Body of pancreas (tissue), 4 donors: Measurements from ENCODE around the gene SKAP1. TPM values are rescaled to one million over a fixed set of nuclear protein-coding genes. Genes with fewer than 3 reads are reported as not detected.
"Not testable (repeated sequence)": the region's sequence is repeated elsewhere in the genome, so short reads cannot be mapped to it uniquely, and the experiment has no call there.

Experiments used
- ATAC-seq: fragments of 150-250 bp; one replicate; pipeline ENCODE4 v1.9.1; 2016
- DNase-seq, 4 donors: peaks; one replicate each; pipeline ENCODE4 v3.0.0-alpha.2; 2019
- H3K27ac ChIP-seq, 4 donors: fragments of 200-600 bp; sonication (generic); 1 replicate in 3 of 4; 2 replicates in 1 of 4; pipeline versions ENCODE4 v1.5.1 to v1.6.1; 2016 to 2019; ENCODE audit warnings: mild to moderate bottlenecking in 1 of 4, mixed read lengths in 1 of 4, moderate library complexity in 1 of 4
- H3K27me3 ChIP-seq, 2 donors: fragments of 200-600 bp; sonication (generic); one replicate each; pipeline ENCODE4 v1.6.0; 2016; ENCODE audit warnings: mild to moderate bottlenecking in 1 of 2
- H3K36me3 ChIP-seq, 2 donors: fragments of 200-600 bp; sonication (generic); replicated peaks in 1 of 2; 2 replicates each; pipeline ENCODE4 v1.5.1; 2016; ENCODE audit warnings: low read depth in 2 of 2; ENCODE audit not compliant: insufficient read depth in 1 of 2
- H3K4me1 ChIP-seq: fragments of 200-600 bp; sonication (generic); one replicate; pipeline ENCODE4 v1.6.0; 2016
- H3K4me3 ChIP-seq, 2 donors: fragments of 200-600 bp; sonication (generic); 1 replicate in 1 of 2; 2 replicates in 1 of 2; pipeline ENCODE4 v1.5.1; 2016 to 2019
- H3K9me3 ChIP-seq, 3 donors: fragments of 200-600 bp; sonication (generic); 1 replicate in 2 of 3; 2 replicates in 1 of 3; pipeline ENCODE4 v1.5.1; 2016
- POLR2A ChIP-seq, 3 donors: fragments of 450-650 bp; IDR thresholded peaks; one replicate each; pipeline ENCODE4 v1.6.1; 2016; ENCODE audit warnings: antibody characterized with exemption in 3 of 3, mild to moderate bottlenecking in 2 of 3
- WGBS, 2 donors: methylation state at CpG; one replicate each; pipeline ENCODE4 v1.1.5; 2017; 5-methylcytosine and 5-hydroxymethylcytosine counted together
- intact Hi-C: fragments of 100-400 bp; cut with DNase I; formaldehyde crosslinking; loops from one replicate; pipeline ENCODE4 v1.15.1; 2023
- total RNA-seq, 2 donors: library from RNA; depleted of rRNA; stranded (reverse); fragments of >200 nt; gene quantifications; one replicate each; pipeline ENCODE4 v1.1.0, GENCODE V29; 2016
- TF ChIP-seq, protein P1 (sequence below), 7 experiments: fragments of 450-650 bp in 4 of 7; fragments of 200-600 bp in 3 of 7; sonication (generic) in 3 of 7; IDR thresholded peaks; one replicate each; pipeline ENCODE4 v1.5.1; 2016 to 2019; ENCODE audit warnings: antibody characterized with exemption in 7 of 7

The SKAP1 gene
- total RNA-seq, 2 donors from 2014 or later = 0.78 to 4.0 TPM

- DNase-seq = no peak
- Histone ChIP-seq H3K36me3 (no peaks in the 10 kb centered on the region), H3K9me3 (no peaks in the 10 kb centered on the region), H3K4me1 (no peaks in the 10 kb centered on the region), H3K27me3 (no peaks in the 10 kb centered on the region), H3K27ac (no peak overlapping the region), H3K4me3 (no peak overlapping the region)
- TF ChIP-seq, protein P1, sequence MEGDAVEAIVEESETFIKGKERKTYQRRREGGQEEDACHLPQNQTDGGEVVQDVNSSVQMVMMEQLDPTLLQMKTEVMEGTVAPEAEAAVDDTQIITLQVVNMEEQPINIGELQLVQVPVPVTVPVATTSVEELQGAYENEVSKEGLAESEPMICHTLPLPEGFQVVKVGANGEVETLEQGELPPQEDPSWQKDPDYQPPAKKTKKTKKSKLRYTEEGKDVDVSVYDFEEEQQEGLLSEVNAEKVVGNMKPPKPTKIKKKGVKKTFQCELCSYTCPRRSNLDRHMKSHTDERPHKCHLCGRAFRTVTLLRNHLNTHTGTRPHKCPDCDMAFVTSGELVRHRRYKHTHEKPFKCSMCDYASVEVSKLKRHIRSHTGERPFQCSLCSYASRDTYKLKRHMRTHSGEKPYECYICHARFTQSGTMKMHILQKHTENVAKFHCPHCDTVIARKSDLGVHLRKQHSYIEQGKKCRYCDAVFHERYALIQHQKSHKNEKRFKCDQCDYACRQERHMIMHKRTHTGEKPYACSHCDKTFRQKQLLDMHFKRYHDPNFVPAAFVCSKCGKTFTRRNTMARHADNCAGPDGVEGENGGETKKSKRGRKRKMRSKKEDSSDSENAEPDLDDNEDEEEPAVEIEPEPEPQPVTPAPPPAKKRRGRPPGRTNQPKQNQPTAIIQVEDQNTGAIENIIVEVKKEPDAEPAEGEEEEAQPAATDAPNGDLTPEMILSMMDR (IDR thresholded peaks at IDR 0.05) = no peak
- TF ChIP-seq POLR2A (IDR thresholded peaks at IDR 0.05) = no peak
- no peak for ATAC-seq
- intact Hi-C loops = no loop called here
Observed at GRCh38 chr17:48347177-48347576, 82.8 kb downstream of the SKAP1 start.

GRCh38 chr17:48344251-48344650 lies 85.8 kb downstream of the SKAP1 start:
- no peaks in the 10 kb centered on the region for H3K9me3 ChIP-seq
- H3K27ac ChIP-seq = no peak overlapping the region
- TF ChIP-seq, protein P1 (IDR thresholded peaks at IDR 0.05) = no peak
- no peak for TF ChIP-seq POLR2A (IDR thresholded peaks at IDR 0.05)
- no peak for DNase-seq
- no peak for ATAC-seq
- no peak overlapping the region for H3K4me3 ChIP-seq
- intact Hi-C loops = no loop called here
- no peaks in the 10 kb centered on the region for H3K4me1 ChIP-seq
- no peaks in the 10 kb centered on the region for H3K27me3 ChIP-seq
- H3K36me3 ChIP-seq = no peaks in the 10 kb centered on the region

- DNase-seq (no peak), ATAC-seq (no peak)
- Histone ChIP-seq H3K4me1 (no peaks in the 10 kb centered on the region), H3K4me3 (no peak overlapping the region), H3K27me3 (no peaks in the 10 kb centered on the region), H3K36me3 (no peaks in the 10 kb centered on the region), H3K9me3 (no peaks in the 10 kb centered on the region), H3K27ac (no peak overlapping the region)
- WGBS, 2 donors = 91 to 93% methylated on average over 2 of the region's 2 CpGs
- TF ChIP-seq, protein P1 (IDR thresholded peaks at IDR 0.05) = no peak
- no peak for TF ChIP-seq POLR2A (IDR thresholded peaks at IDR 0.05)
- intact Hi-C loops = no loop called here
Observed at GRCh38 chr17:48340916-48341315, 89.1 kb downstream of the SKAP1 start.

DNA sequence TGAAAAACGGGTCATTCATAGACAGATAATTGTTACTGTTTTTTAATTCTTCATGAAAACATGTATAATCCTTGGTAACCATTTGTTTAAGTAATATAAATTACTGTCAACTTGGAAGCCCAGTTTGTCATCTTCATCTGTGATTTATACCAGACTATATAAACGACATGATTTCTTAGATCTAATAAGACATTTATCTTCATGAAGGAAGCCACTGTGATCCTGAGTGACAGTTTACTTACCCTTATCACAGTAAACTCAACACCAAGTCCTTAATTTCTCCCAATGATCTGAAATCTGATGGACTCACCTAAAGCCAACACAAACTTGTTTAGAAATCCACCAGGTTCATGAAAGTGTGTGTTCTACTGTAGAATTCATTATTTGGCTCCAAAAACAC lies 91.3 kb downstream of the SKAP1 start:
- Histone ChIP-seq H3K27ac (no peak overlapping the region), H3K4me3 (no peak overlapping the region), H3K36me3 (no peaks in the 10 kb centered on the region), H3K4me1 (no peaks in the 10 kb centered on the region), H3K27me3 (peaks cover 0 to 5% of the 10 kb centered on the region in 2 donors), H3K9me3 (no peaks in the 10 kb centered on the region)
- intact Hi-C loops = loop anchor here (10.0 kb wide), 1 partner anchor 276 kb away; the partner anchor contains the start of genes HOXB7 and HOXB8
- no peak for ATAC-seq
- WGBS, 2 donors = 34 to 37% methylated on average over 2 of the region's 2 CpGs
- no peak for TF ChIP-seq POLR2A (IDR thresholded peaks at IDR 0.05)
- TF ChIP-seq, protein P1 (IDR thresholded peaks at IDR 0.05) = no peak
- no peak for DNase-seq

- not testable (repeated sequence) for H3K4me3 ChIP-seq, H3K27ac ChIP-seq, H3K27me3 ChIP-seq, H3K36me3 ChIP-seq, ATAC-seq, H3K9me3 ChIP-seq, DNase-seq, H3K4me1 ChIP-seq
- intact Hi-C loops = loop anchor here (10.0 kb wide), 1 partner anchor 277 kb away; the partner anchor contains the start of genes HOXB7 and HOXB8
- WGBS, 2 donors = 81 to 89% methylated on average over 2 of the region's 2 CpGs
Observed at GRCh38 chr17:48337903-48338302, 92.1 kb downstream of the SKAP1 start.
